Peyer's patch (tissue), 4 donors: Measurements from ENCODE around the gene NRAS.

Source experiments
- CTCF ChIP-seq, 6 experiments: fragments of 450-650 bp in 4 of 6; fragments of 200-600 bp in 2 of 6; sonication (generic) in 1 of 6; IDR thresholded peaks; one replicate each; pipeline ENCODE4 v1.5.1; 2017 to 2019; ENCODE audit warnings: antibody characterized with exemption in 6 of 6, mild to moderate bottlenecking in 3 of 6, moderate library complexity in 1 of 6
- POLR2A ChIP-seq, 2 donors: fragments of 450-650 bp; IDR thresholded peaks; one replicate each; pipeline ENCODE4 v1.5.1; 2017; ENCODE audit warnings: antibody characterized with exemption in 2 of 2, mild to moderate bottlenecking in 2 of 2, moderate library complexity in 2 of 2

- no peak for TF ChIP-seq CTCF (IDR thresholded peaks at IDR 0.05)
- no peak for TF ChIP-seq POLR2A (IDR thresholded peaks at IDR 0.05)
Observed at GRCh38 chr1:114720492-114720891, 3.9 kb upstream of the NRAS start.
